H1 (cell line): ENCODE measurements around the gene HIVEP2. TPM values are rescaled to one million over a fixed set of nuclear protein-coding genes. Genes with fewer than 3 reads are reported as not detected.

Source experiments
- CTCF ChIA-PET: fragments of 300-600 bp; sonication (Branson Sonifier 250); formaldehyde crosslinking; loops from one replicate; lab custom pipeline; 2021; ENCODE audit not compliant: partially characterized antibody; lab: Charles Lee
- POLR2A ChIA-PET: fragments of 300-600 bp; sonication (Branson Sonifier 250); formaldehyde crosslinking; loops from one replicate; lab custom pipeline; 2021; ENCODE audit warnings: inconsistent platforms; ENCODE audit not compliant: partially characterized antibody; lab: Charles Lee
- DNase-seq, 2 experiments: peaks; one replicate each; pipeline versions ENCODE4 v3.0.0 to v3.0.0-alpha.2; 2010 to 2022; ENCODE audit warnings: low spot score in 2 of 2, low read depth in 1 of 2, mixed read lengths in 1 of 2
- FAIRE-seq: peaks from 2 replicates; lab custom pipeline; 2011; peaks lifted over from hg19 to GRCh38; lab: Jason Lieb, UNC
- H2AFZ ChIP-seq: 2 replicates; pipeline ENCODE4 v1.8.1; 2012; ENCODE audit warnings: low read length, inconsistent platforms
- H2AK5ac ChIP-seq: 2 replicates; pipeline ENCODE4 v1.6.1; 2013; ENCODE audit warnings: low read depth, low read length
- H2BK120ac ChIP-seq: replicated peaks from 2 replicates; pipeline ENCODE3; 2013; ENCODE audit warnings: low read depth, low read length, inconsistent platforms
- H2BK12ac ChIP-seq: 2 replicates; pipeline ENCODE4 v1.6.1; 2013; ENCODE audit warnings: low read depth, low read length
- H2BK15ac ChIP-seq: 2 replicates; pipeline ENCODE4 v1.6.1; 2013; ENCODE audit warnings: low read length
- H2BK20ac ChIP-seq: 2 replicates; pipeline ENCODE4 v1.6.1; 2013; ENCODE audit warnings: low read length
- H2BK5ac ChIP-seq: 2 replicates; pipeline ENCODE4 v1.6.1; 2013; ENCODE audit warnings: low read depth, low read length
- H3K14ac ChIP-seq: 2 replicates; pipeline ENCODE4 v1.6.1; 2013; ENCODE audit warnings: inconsistent platforms; ENCODE audit not compliant: insufficient read length
- H3K18ac ChIP-seq: 2 replicates; pipeline ENCODE4 v1.6.1; 2013; ENCODE audit warnings: low read length; ENCODE audit errors: extremely low read depth
- H3K23ac ChIP-seq: 2 replicates; pipeline ENCODE4 v1.6.1; 2013; ENCODE audit warnings: inconsistent platforms; ENCODE audit not compliant: insufficient read length
- H3K23me2 ChIP-seq: 2 replicates; pipeline ENCODE4 v1.6.1; 2013; ENCODE audit warnings: low read depth, low read length
- H3K27ac ChIP-seq: 2 replicates; pipeline ENCODE4 v1.6.1; 2011; ENCODE audit warnings: low read depth, low read length, inconsistent platforms
- H3K27me3 ChIP-seq, 4 experiments: replicated peaks in 1 of 4; 1 replicate in 1 of 4; 2 replicates in 3 of 4; pipeline versions ENCODE4 v1.6.1 to v1.8.1; 2011 to 2013; ENCODE audit warnings: low read length in 3 of 4, mild to moderate bottlenecking in 3 of 4, inconsistent platforms in 2 of 4, mixed read lengths in 2 of 4, moderate library complexity in 1 of 4; ENCODE audit not compliant: control insufficient read depth in 3 of 4, insufficient read depth in 3 of 4; ENCODE audit errors: extremely low read depth in 1 of 4
- H3K36me3 ChIP-seq, 4 experiments: 2 replicates each; pipeline versions ENCODE4 v1.6.1 to v1.8.1; 2011 to 2013; ENCODE audit warnings: mild to moderate bottlenecking in 4 of 4, low read length in 3 of 4, moderate library complexity in 2 of 4, control low read depth in 1 of 4, inconsistent platforms in 1 of 4; ENCODE audit not compliant: insufficient read depth in 4 of 4, control insufficient read depth in 2 of 4
- H3K4ac ChIP-seq: replicated peaks from 2 replicates; pipeline ENCODE3; 2013; ENCODE audit warnings: low read length, low read depth, mixed read lengths, inconsistent platforms; ENCODE audit not compliant: insufficient read length
- H3K4me1 ChIP-seq, 4 experiments: replicated peaks in 1 of 4; 1 replicate in 1 of 4; 2 replicates in 3 of 4; pipeline versions ENCODE4 v1.6.1 to v1.8.1; 2011 to 2013; ENCODE audit warnings: low read length in 3 of 4, inconsistent platforms in 2 of 4, mixed read lengths in 1 of 4; ENCODE audit not compliant: insufficient read depth in 4 of 4, control insufficient read depth in 3 of 4
- H3K4me2 ChIP-seq, 2 experiments: 2 replicates each; pipeline versions ENCODE4 v1.6.1 to v1.8.1; 2011 to 2013; ENCODE audit warnings: low read depth in 2 of 2, low read length in 2 of 2, control low read depth in 1 of 2, inconsistent platforms in 1 of 2, mild to moderate bottlenecking in 1 of 2; ENCODE audit not compliant: insufficient read depth in 1 of 2
- H3K4me3 ChIP-seq, 4 experiments: fragments of 200-600, 300-600 bp in 1 of 4; sonication (generic), shearing (Covaris generic), sonication (Bioruptor Twin) in 1 of 4; 2 replicates each; pipeline versions ENCODE4 v1.5.1 to v1.8.1; 2011 to 2016; ENCODE audit warnings: low read length in 4 of 4, low read depth in 3 of 4, control low read depth in 2 of 4, inconsistent platforms in 2 of 4, mild to moderate bottlenecking in 2 of 4, mixed read lengths in 1 of 4, moderate library complexity in 1 of 4; ENCODE audit not compliant: insufficient read depth in 2 of 4; ENCODE audit errors: extremely low read depth in 1 of 4
- H3K56ac ChIP-seq: replicated peaks from 2 replicates; pipeline ENCODE3; 2013; ENCODE audit warnings: low read depth, mild to moderate bottlenecking, mixed read lengths, low read length, inconsistent platforms; ENCODE audit not compliant: insufficient read length
- H3K79me1 ChIP-seq: 2 replicates; pipeline ENCODE4 v1.6.1; 2013; ENCODE audit warnings: low read depth, low read length, control low read depth
- H3K79me2 ChIP-seq, 2 experiments: 2 replicates each; pipeline versions ENCODE4 v1.6.1 to v1.8.1; 2012 to 2013; ENCODE audit warnings: low read length in 2 of 2, mild to moderate bottlenecking in 2 of 2, inconsistent platforms in 1 of 2; ENCODE audit not compliant: insufficient read depth in 2 of 2, control insufficient read depth in 1 of 2
- H3K9ac ChIP-seq, 4 experiments: replicated peaks in 1 of 4; 1 replicate in 1 of 4; 2 replicates in 3 of 4; pipeline versions ENCODE4 v1.6.1 to v1.8.1; 2011 to 2013; ENCODE audit warnings: low read depth in 3 of 4, low read length in 3 of 4, control low read depth in 2 of 4, mild to moderate bottlenecking in 2 of 4, moderate library complexity in 2 of 4, inconsistent platforms in 1 of 4; ENCODE audit errors: extremely low read depth in 1 of 4
- H3K9me3 ChIP-seq, 2 experiments: 2 replicates each; pipeline versions ENCODE4 v1.6.1 to v1.8.1; 2012 to 2013; ENCODE audit warnings: mild to moderate bottlenecking in 2 of 2, moderate library complexity in 2 of 2, control low read depth in 1 of 2, inconsistent platforms in 1 of 2, low read depth in 1 of 2, low read length in 1 of 2, mixed read lengths in 1 of 2; ENCODE audit not compliant: insufficient read depth in 2 of 2
- H4K20me1 ChIP-seq, 2 experiments: replicated peaks in 1 of 2; 2 replicates each; pipeline versions ENCODE3 to v1.8.1; 2011 to 2013; ENCODE audit warnings: inconsistent platforms in 2 of 2, low read length in 2 of 2, mild to moderate bottlenecking in 1 of 2; ENCODE audit not compliant: insufficient read depth in 2 of 2, control insufficient read depth in 1 of 2
- H4K5ac ChIP-seq: 2 replicates; pipeline ENCODE4 v1.6.1; 2013; ENCODE audit warnings: low read length, low read depth, mixed read lengths, inconsistent platforms; ENCODE audit not compliant: insufficient read length
- H4K8ac ChIP-seq: 2 replicates; pipeline ENCODE4 v1.8.0; 2013; ENCODE audit warnings: mild to moderate bottlenecking, moderate library complexity, low read length, inconsistent platforms; ENCODE audit not compliant: insufficient read depth; ENCODE audit errors: extremely low read depth
- H4K91ac ChIP-seq: replicated peaks from 2 replicates; pipeline ENCODE3; 2013; ENCODE audit warnings: low read length, mixed read lengths, inconsistent platforms; ENCODE audit not compliant: insufficient read length
- ATF2 ChIP-seq: IDR thresholded peaks from 2 replicates; pipeline ENCODE4 v1.6.1; 2012; ENCODE audit warnings: low read length, inconsistent platforms
- CBX5 ChIP-seq: fragments of 300-800, 300-1000 bp; sonication (generic); IDR thresholded peaks from 2 replicates; pipeline ENCODE4 v1.7.1; 2016; ENCODE audit warnings: antibody characterized with exemption, low read length, low read depth
- HDAC6 ChIP-seq: IDR thresholded peaks from one replicate; pipeline ENCODE4 v1.7.1; 2012; ENCODE audit warnings: low read depth, mild to moderate bottlenecking, inconsistent platforms, low read length, moderate library complexity
- polyA plus RNA-seq, 7 experiments: library from polyadenylated mRNA; depleted of rRNA in 3 of 7; stranded (reverse) in 5 of 7; unstranded in 2 of 7; fragments of >200 nt in 5 of 7; fragments of 200-250 nt in 2 of 7; gene quantifications; 1 replicate in 5 of 7; 2 replicates in 1 of 7; 4 replicates in 1 of 7; pipeline versions ENCODE4 v1.2.1 to v1.2.3, GENCODE V29; 2011 to 2013; ENCODE audit warnings: missing spikeins in 2 of 7, mixed read lengths in 2 of 7
- total RNA-seq: library from RNA; stranded (reverse); fragmentation: NEBNext Ultra II Directional; extraction: Animal tissue kit (Norgen Biotek cat#: 25700); gene quantifications from 2 replicates; pipeline ENCODE4 v1.2.1, GENCODE V29; 2021

Gene HIVEP2
- total and polyA plus RNA-seq, 2 of the 8 experiments (the other 6 are each of a cell fraction or from before 2014, with no cell fraction given) = 2.2 to 6.1 TPM

GRCh38 chr6:142804490-142804889 lies 140.5 kb downstream of the HIVEP2 start:
- H4K8ac ChIP-seq = no peak overlapping the region
- H3K4me1 ChIP-seq = peaks cover 0 to 4% (median 0%) of the 10 kb centered on the region in 4 experiments; a peak in 2 of 7 replicates
- no peaks in the 10 kb centered on the region for H4K20me1 ChIP-seq
- no peak overlapping the region for H3K18ac ChIP-seq
- no peak overlapping the region for H2AFZ ChIP-seq
- no peak overlapping the region for H2BK20ac ChIP-seq
- CTCF ChIA-PET = interaction anchor here (0.7 to 4.4 kb wide), 5 partner anchors 13 to 471 kb away, joined by 3 to 13 read pairs (median 4); no protein-coding TSS in a partner anchor
- H3K4ac ChIP-seq = no peak overlapping the region
- no peaks in the 10 kb centered on the region; a peak in 1 of 8 replicates for H3K36me3 ChIP-seq
- no peak overlapping the region for H2AK5ac ChIP-seq
- POLR2A ChIA-PET = no interaction called here
- FAIRE-seq = no peak
- no peak overlapping the region for H3K27ac ChIP-seq
- H2BK12ac ChIP-seq = no peak overlapping the region
- peaks cover 0 to 1% (median 0%) of the 10 kb centered on the region in 4 experiments; a peak in 1 of 7 replicates for H3K27me3 ChIP-seq
- no peak overlapping the region for H4K5ac ChIP-seq
- H3K14ac ChIP-seq = no peak overlapping the region
- H3K79me2 ChIP-seq = no peaks in the 10 kb centered on the region
- H2BK15ac ChIP-seq = no peak overlapping the region
- no peak overlapping the region for H2BK5ac ChIP-seq
- H4K91ac ChIP-seq = no peak overlapping the region
- H3K4me2 ChIP-seq = no peak overlapping the region
- H3K4me3 ChIP-seq = no peak overlapping the region
- H3K23me2 ChIP-seq = peaks cover 2% of the 10 kb centered on the region; the same call in 1 of the 2 replicates
- no peak overlapping the region for H3K56ac ChIP-seq
- TF ChIP-seq CBX5 (no peak), ATF2 (no peak), HDAC6 (no peak)
- H3K23ac ChIP-seq = no peak overlapping the region
- peaks cover 2% of the 10 kb centered on the region; the same call in 1 of the 2 replicates for H3K79me1 ChIP-seq
- no peak overlapping the region for H2BK120ac ChIP-seq
- H3K9ac ChIP-seq = no peak overlapping the region
- H3K9me3 ChIP-seq = no peaks in the 10 kb centered on the region
- DNase-seq = no peak
